HCT116 (cell line): ENCODE measurements around the gene LDHD. TPM values are rescaled to one million over a fixed set of nuclear protein-coding genes. Genes with fewer than 3 reads are reported as not detected.

Experiments
- ATAC-seq: fragments of 200-7000 bp; cut with Tn5 transposase; 2 replicates; pipeline ENCODE4 v1.9.1; 2020; ENCODE audit warnings: mild to moderate bottlenecking, moderate library complexity
- BruUV-seq: library from RNA; stranded (reverse); fragments of 400-500 nt; replicated peaks from 2 replicates; lab custom pipeline; 2021; lab: Mats Ljungman, UMichigan
- CTCF ChIA-PET: fragments of 300-600 bp; sonication (Branson Sonifier 250); formaldehyde crosslinking; loops from one replicate; lab custom pipeline; 2021; ENCODE audit warnings: antibody characterized with exemption; lab: Charles Lee
- POLR2A ChIA-PET: fragments of 300-600, 350-600 bp; sonication (Branson Sonifier 250); formaldehyde crosslinking; loops from one replicate; lab custom pipeline; 2021; ENCODE audit warnings: antibody characterized with exemption; lab: Charles Lee
- RAD21 ChIA-PET, 2 experiments: fragments of 300-600 bp; sonication (Branson Sonifier 250); formaldehyde crosslinking; loops; one replicate each; lab custom pipeline; 2023; ENCODE audit warnings: low total read pairs in 2 of 2; ENCODE audit not compliant: uncharacterized antibody in 2 of 2, unreplicated experiment in 2 of 2, low non-redundant PET in 1 of 2; lab: Charles Lee
- DNase-seq: peaks from one replicate; pipeline ENCODE4 v3.0.0-alpha.2; 2010; ENCODE audit warnings: low read depth, low spot score
- H2AFZ ChIP-seq: fragments of 200-600 bp; shearing (Covaris generic), sonication (generic); 2 replicates; pipeline ENCODE4 v1.6.1; 2017; ENCODE audit warnings: low read depth, mixed run types, mixed read lengths, antibody characterized with exemption, low read length; ENCODE audit not compliant: poor library complexity, severe bottlenecking
- H3K27ac ChIP-seq: 2 replicates; pipeline ENCODE4 v1.5.1; 2012; ENCODE audit warnings: low read depth, low read length
- H3K27me3 ChIP-seq: fragments of 200-600 bp; sonication (generic); 2 replicates; pipeline ENCODE4 v1.6.1; 2016; ENCODE audit warnings: mixed run types, low read length, mixed read lengths; ENCODE audit not compliant: insufficient read depth
- H3K36me3 ChIP-seq, 2 experiments: fragments of 200-500 bp in 1 of 2; fragments of 200-600 bp in 1 of 2; sonication (Bioruptor generic) in 1 of 2; sonication (generic) in 1 of 2; 2 replicates each; pipeline versions ENCODE4 v1.5.1 to v1.6.1; 2014 to 2016; ENCODE audit warnings: low read length in 2 of 2, inconsistent platforms in 1 of 2, mixed read lengths in 1 of 2, mixed run types in 1 of 2; ENCODE audit not compliant: insufficient read depth in 2 of 2, control insufficient read depth in 1 of 2
- H3K4me1 ChIP-seq, 2 experiments: fragments of 200-600 bp in 1 of 2; sonication (generic) in 1 of 2; 2 replicates each; pipeline versions ENCODE4 v1.5.1 to v1.6.1; 2012 to 2017; ENCODE audit warnings: low read length in 2 of 2, inconsistent platforms in 1 of 2, mild to moderate bottlenecking in 1 of 2, mixed read lengths in 1 of 2, mixed run types in 1 of 2, moderate library complexity in 1 of 2; ENCODE audit not compliant: insufficient read depth in 2 of 2, control insufficient read depth in 1 of 2
- H3K4me2 ChIP-seq: fragments of 200-600 bp; sonication (generic); 2 replicates; pipeline ENCODE4 v1.6.1; 2017; ENCODE audit warnings: mixed run types, low read length, mixed read lengths
- H3K4me3 ChIP-seq, 2 experiments: fragments of 200-600 bp in 1 of 2; sonication (generic) in 1 of 2; replicated peaks in 1 of 2; 2 replicates each; pipeline ENCODE4 v1.5.1; 2011 to 2016; ENCODE audit warnings: low read length in 2 of 2, control low read depth in 1 of 2, low read depth in 1 of 2, mild to moderate bottlenecking in 1 of 2, mixed read lengths in 1 of 2, mixed run types in 1 of 2
- H3K79me2 ChIP-seq: fragments of 200-600 bp; sonication (generic); 2 replicates; pipeline ENCODE4 v1.6.1; 2017; ENCODE audit warnings: mild to moderate bottlenecking, mixed run types, low read length, moderate library complexity, mixed read lengths; ENCODE audit not compliant: insufficient read depth
- H3K9ac ChIP-seq: fragments of 200-600 bp; sonication (generic); 2 replicates; pipeline ENCODE4 v1.6.1; 2016; ENCODE audit warnings: low read length, mixed read lengths
- H3K9me2 ChIP-seq: fragments of 200-600 bp; sonication (generic), shearing (Covaris generic); 2 replicates; pipeline ENCODE4 v1.6.1; 2017; ENCODE audit warnings: mixed run types, mild to moderate bottlenecking, moderate library complexity; ENCODE audit not compliant: insufficient read depth
- H3K9me3 ChIP-seq, 2 experiments: fragments of 200-500 bp in 1 of 2; fragments of 200-600 bp in 1 of 2; sonication (Bioruptor generic) in 1 of 2; sonication (generic) in 1 of 2; 2 replicates each; pipeline ENCODE4 v1.6.1; 2014 to 2017; ENCODE audit warnings: low read length in 2 of 2, mixed read lengths in 2 of 2, inconsistent platforms in 1 of 2, low read depth in 1 of 2, mild to moderate bottlenecking in 1 of 2, mixed run types in 1 of 2, moderate library complexity in 1 of 2; ENCODE audit not compliant: control insufficient read depth in 1 of 2, insufficient read depth in 1 of 2
- H4K20me1 ChIP-seq: fragments of 200-600 bp; sonication (generic), shearing (Covaris generic); 2 replicates; pipeline ENCODE4 v1.6.1; 2017; ENCODE audit warnings: mixed run types, mild to moderate bottlenecking, moderate library complexity; ENCODE audit not compliant: insufficient read depth
- CBX3 ChIP-seq: IDR thresholded peaks from 2 replicates; pipeline ENCODE4 v1.6.1; 2012; ENCODE audit warnings: low read depth
- ELF1 ChIP-seq: IDR thresholded peaks from 2 replicates; pipeline ENCODE4 v1.6.1; 2012; ENCODE audit warnings: low read depth, borderline replicate concordance
- EZH2 ChIP-seq: fragments of 200-600 bp; sonication (generic); IDR thresholded peaks from 2 replicates; pipeline ENCODE4 v1.6.1; 2017; ENCODE audit warnings: antibody characterized with exemption, mixed run types
- POLR2A ChIP-seq: IDR thresholded peaks from 2 replicates; pipeline ENCODE4 v1.7.0; 2011; ENCODE audit warnings: borderline replicate concordance; ENCODE audit not compliant: insufficient read depth, insufficient read length; ENCODE audit errors: extremely low read depth
- POLR2AphosphoS5 ChIP-seq: IDR thresholded peaks from 2 replicates; pipeline ENCODE4 v1.6.1; 2011; ENCODE audit warnings: mild to moderate bottlenecking, low read depth, low read length, moderate library complexity
- RAD21 ChIP-seq: IDR thresholded peaks from 2 replicates; pipeline ENCODE4 v1.6.1; 2012; ENCODE audit warnings: low read depth, mild to moderate bottlenecking
- SIN3A ChIP-seq: IDR thresholded peaks from 2 replicates; pipeline ENCODE4 v1.6.1; 2012; ENCODE audit warnings: low read depth
- SP1 ChIP-seq: IDR thresholded peaks from 2 replicates; pipeline ENCODE4 v1.6.1; 2012; ENCODE audit warnings: low read depth
- SRF ChIP-seq: IDR thresholded peaks from 2 replicates; pipeline ENCODE4 v1.6.1; 2012; ENCODE audit warnings: low read depth
- TCF7L2 ChIP-seq: IDR thresholded peaks from 2 replicates; pipeline ENCODE4 v1.7.0; 2011; ENCODE audit warnings: borderline replicate concordance, inconsistent platforms; ENCODE audit not compliant: insufficient read depth, insufficient read length; ENCODE audit errors: extremely low read depth
- YY1 ChIP-seq: IDR thresholded peaks from 2 replicates; pipeline ENCODE4 v1.6.1; 2011; ENCODE audit warnings: low read length, low read depth, moderate library complexity, mild to moderate bottlenecking; ENCODE audit not compliant: insufficient replicate concordance; ENCODE audit errors: extremely low read depth
- intact Hi-C: fragments of 100-400 bp; cut with micrococcal nuclease; formaldehyde crosslinking; loops from 2 replicates; pipeline ENCODE4 v1.10.0; 2022
- total RNA-seq: library from RNA; stranded (reverse); gene quantifications from one replicate; pipeline ENCODE4 v1.2.1, GENCODE V29; 2021; ENCODE audit not compliant: unreplicated experiment

Gene LDHD
- total RNA-seq, 1 experiment from 2014 or later = 3.4 TPM

DNA sequence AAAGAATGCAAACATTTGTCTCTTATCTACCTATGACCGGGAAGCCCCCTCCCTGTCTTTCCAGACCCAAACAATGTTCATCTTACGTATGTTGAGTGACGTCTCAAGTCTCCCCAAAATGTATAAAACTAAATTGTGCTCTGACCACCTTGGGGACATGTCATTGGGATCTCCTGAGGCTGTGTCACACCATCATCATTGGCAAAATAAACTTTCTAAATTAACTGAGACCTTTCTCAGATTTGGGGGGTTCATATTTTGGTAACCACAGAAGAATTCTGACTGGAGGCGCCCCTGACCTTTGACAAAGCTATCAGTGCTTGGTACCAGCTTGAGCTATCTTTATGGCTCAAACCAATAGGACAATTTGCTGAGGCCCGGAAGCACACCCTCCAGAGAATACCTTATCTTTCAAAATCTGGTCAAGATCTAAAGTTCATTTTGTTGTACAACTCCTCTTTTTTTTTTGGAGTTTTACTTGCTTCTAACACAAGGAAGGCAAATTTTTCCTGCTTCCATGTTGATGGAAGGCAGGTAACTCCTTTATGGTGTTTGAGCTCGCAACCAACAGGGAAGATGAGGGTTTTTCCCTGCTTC, 2.5 kb upstream of the LDHD start:
- no TSS peak for BruUV-seq
- ChIA-PET RAD21 (no interaction called here), POLR2A (no interaction called here), CTCF (interaction anchor here (1.5 to 1.8 kb wide), 2 partner anchors 8 to 121 kb away, joined by 3 to 5 read pairs; partner anchors contain the start of gene ZNRF1)
- Histone ChIP-seq H3K9me2 (no peaks in the 10 kb centered on the region), H3K4me1 (peaks cover 9 to 14% of the 10 kb centered on the region in 2 experiments; a peak in 3 of 4 replicates), H4K20me1 (no peaks in the 10 kb centered on the region), H3K79me2 (no peaks in the 10 kb centered on the region), H3K4me3 (no peak overlapping the region), H3K9me3 (peaks cover 0 to 10% of the 10 kb centered on the region in 2 experiments; a peak in 2 of 4 replicates), H2AFZ (no peak overlapping the region), H3K4me2 (no peak overlapping the region), H3K9ac (no peak overlapping the region), H3K27me3 (no peaks in the 10 kb centered on the region), H3K27ac (no peak overlapping the region), H3K36me3 (no peaks in the 10 kb centered on the region)
- no peak for DNase-seq
- intact Hi-C loops = loop anchor here (10.0 kb wide), 1 partner anchor 304 kb away; no protein-coding TSS in a partner anchor
- ATAC-seq = no peak
- TF ChIP-seq ELF1 (no peak), TCF7L2 (no peak), SIN3A (no peak), SRF (no peak), SP1 (no peak), RAD21 (no peak), YY1 (no peak), CBX3 (no peak), POLR2A (no peak), POLR2AphosphoS5 (no peak), EZH2 (no peak)
